T-helper 2 cell treated with Interferon-gamma antibody and Interleukin-4, amounts not matched to agents 5 μg/mL and 100 μg/mL, for 36 hours (primary cell): Measurements from ENCODE around the gene SRRM4.

Experiments
- DNase-seq: peaks from one replicate; pipeline ENCODE4 v3.0.0; 2021; ENCODE audit warnings: low spot score
- H3K27ac Mint-ChIP-seq: one replicate; pipeline ENCODE4 v1.8.0; 2021; ENCODE audit warnings: mild to moderate bottlenecking, mixed read lengths
- H3K27me3 Mint-ChIP-seq: one replicate; pipeline ENCODE4 v1.8.0; 2021; ENCODE audit warnings: low read depth, mixed read lengths
- H3K36me3 Mint-ChIP-seq: one replicate; pipeline ENCODE4 v1.8.0; 2021; ENCODE audit warnings: low read depth, mixed read lengths
- H3K4me1 Mint-ChIP-seq: one replicate; pipeline ENCODE4 v1.8.0; 2021; ENCODE audit warnings: low read depth, mixed read lengths
- H3K4me3 Mint-ChIP-seq: one replicate; pipeline ENCODE4 v1.8.0; 2022; ENCODE audit warnings: mild to moderate bottlenecking, moderate library complexity, mixed read lengths
- H3K9me3 Mint-ChIP-seq: one replicate; pipeline ENCODE4 v1.8.0; 2021; ENCODE audit warnings: mixed read lengths

Gene SRRM4

GRCh38 chr12:119180380-119181040 lies 199.2 kb downstream of the SRRM4 start:
- H3K9me3 Mint-ChIP-seq: no peaks in the 10 kb centered on the region
- DNase-seq: no peak
- no peak overlapping the region for H3K27ac Mint-ChIP-seq
- peaks cover 3% of the 10 kb centered on the region for H3K27me3 Mint-ChIP-seq
- no peaks in the 10 kb centered on the region for H3K4me1 Mint-ChIP-seq
- H3K4me3 Mint-ChIP-seq: no peak overlapping the region
- no peaks in the 10 kb centered on the region for H3K36me3 Mint-ChIP-seq

- no peak overlapping the region for H3K4me3 Mint-ChIP-seq
- DNase-seq: no peak
- no peaks in the 10 kb centered on the region for H3K36me3 Mint-ChIP-seq
- H3K27ac Mint-ChIP-seq: no peak overlapping the region
- H3K4me1 Mint-ChIP-seq: no peaks in the 10 kb centered on the region
- H3K9me3 Mint-ChIP-seq: no peaks in the 10 kb centered on the region
- peaks cover 3% of the 10 kb centered on the region for H3K27me3 Mint-ChIP-seq
Observed at GRCh38 chr12:119181202-119181601, 199.9 kb downstream of the SRRM4 start.

- DNase-seq: no peak
- Mint-ChIP-seq H3K27me3 (peaks cover 3% of the 10 kb centered on the region), H3K9me3 (no peaks in the 10 kb centered on the region), H3K27ac (no peak overlapping the region), H3K36me3 (no peaks in the 10 kb centered on the region), H3K4me1 (no peaks in the 10 kb centered on the region), H3K4me3 (no peak overlapping the region)
Observed at GRCh38 chr12:119181944-119182343, 200.6 kb downstream of the SRRM4 start.

GRCh38 chr12:119182701-119183493 lies 201.6 kb downstream of the SRRM4 start:
- no peak overlapping the region for H3K4me3 Mint-ChIP-seq
- no peaks in the 10 kb centered on the region for H3K4me1 Mint-ChIP-seq
- peaks cover 3% of the 10 kb centered on the region for H3K27me3 Mint-ChIP-seq
- no peak for DNase-seq
- no peak overlapping the region for H3K27ac Mint-ChIP-seq
- no peaks in the 10 kb centered on the region for H3K36me3 Mint-ChIP-seq
- H3K9me3 Mint-ChIP-seq: no peaks in the 10 kb centered on the region

- no peak overlapping the region for H3K4me3 Mint-ChIP-seq
- no peaks in the 10 kb centered on the region for H3K4me1 Mint-ChIP-seq
- DNase-seq: no peak
- no peak overlapping the region for H3K27ac Mint-ChIP-seq
- no peaks in the 10 kb centered on the region for H3K9me3 Mint-ChIP-seq
- no peaks in the 10 kb centered on the region for H3K36me3 Mint-ChIP-seq
- no peaks in the 10 kb centered on the region for H3K27me3 Mint-ChIP-seq
Observed at GRCh38 chr12:119183942-119184695, 202.8 kb downstream of the SRRM4 start.

GRCh38 chr12:119195256-119195655 lies 213.9 kb downstream of the SRRM4 start:
- no peak for DNase-seq
- Mint-ChIP-seq H3K36me3 (no peaks in the 10 kb centered on the region), H3K27me3 (no peaks in the 10 kb centered on the region), H3K4me1 (no peaks in the 10 kb centered on the region), H3K4me3 (no peak overlapping the region), H3K9me3 (no peaks in the 10 kb centered on the region), H3K27ac (no peak overlapping the region)

GRCh38 chr12:119198440-119198839 lies 217.1 kb downstream of the SRRM4 start:
- DNase-seq: no peak
- Mint-ChIP-seq H3K36me3 (no peaks in the 10 kb centered on the region), H3K9me3 (no peaks in the 10 kb centered on the region), H3K4me1 (no peaks in the 10 kb centered on the region), H3K27me3 (no peaks in the 10 kb centered on the region), H3K4me3 (no peak overlapping the region), H3K27ac (no peak overlapping the region)

- no peak overlapping the region for H3K4me3 Mint-ChIP-seq
- H3K27ac Mint-ChIP-seq: no peak overlapping the region
- H3K4me1 Mint-ChIP-seq: no peaks in the 10 kb centered on the region
- no peaks in the 10 kb centered on the region for H3K27me3 Mint-ChIP-seq
- no peaks in the 10 kb centered on the region for H3K36me3 Mint-ChIP-seq
- DNase-seq: no peak
- H3K9me3 Mint-ChIP-seq: no peaks in the 10 kb centered on the region
Observed at GRCh38 chr12:119200601-119201000, 219.3 kb downstream of the SRRM4 start.

- Mint-ChIP-seq H3K36me3 (no peaks in the 10 kb centered on the region), H3K4me1 (no peaks in the 10 kb centered on the region), H3K27ac (no peak overlapping the region), H3K9me3 (no peaks in the 10 kb centered on the region), H3K27me3 (no peaks in the 10 kb centered on the region), H3K4me3 (no peak overlapping the region)
- no peak for DNase-seq
Observed at GRCh38 chr12:119201789-119202543, 220.6 kb downstream of the SRRM4 start.

- Mint-ChIP-seq H3K36me3 (no peaks in the 10 kb centered on the region), H3K27me3 (no peaks in the 10 kb centered on the region), H3K4me1 (no peaks in the 10 kb centered on the region), H3K4me3 (no peak overlapping the region), H3K9me3 (no peaks in the 10 kb centered on the region), H3K27ac (no peak overlapping the region)
- no peak for DNase-seq
Observed at GRCh38 chr12:119202544-119202943, 221.2 kb downstream of the SRRM4 start.

- H3K27ac Mint-ChIP-seq: no peak overlapping the region
- no peak overlapping the region for H3K4me3 Mint-ChIP-seq
- no peaks in the 10 kb centered on the region for H3K27me3 Mint-ChIP-seq
- H3K4me1 Mint-ChIP-seq: no peaks in the 10 kb centered on the region
- no peak for DNase-seq
- no peaks in the 10 kb centered on the region for H3K9me3 Mint-ChIP-seq
- H3K36me3 Mint-ChIP-seq: no peaks in the 10 kb centered on the region
Observed at GRCh38 chr12:119204131-119204530, 222.8 kb downstream of the SRRM4 start.

- no peaks in the 10 kb centered on the region for H3K36me3 Mint-ChIP-seq
- no peaks in the 10 kb centered on the region for H3K9me3 Mint-ChIP-seq
- no peaks in the 10 kb centered on the region for H3K4me1 Mint-ChIP-seq
- H3K27me3 Mint-ChIP-seq: no peaks in the 10 kb centered on the region
- H3K27ac Mint-ChIP-seq: no peak overlapping the region
- no peak for DNase-seq
- no peak overlapping the region for H3K4me3 Mint-ChIP-seq
Observed at GRCh38 chr12:119204671-119205285, 223.4 kb downstream of the SRRM4 start.

GRCh38 chr12:119206348-119207062 lies 225.2 kb downstream of the SRRM4 start:
- no peaks in the 10 kb centered on the region for H3K4me1 Mint-ChIP-seq
- H3K36me3 Mint-ChIP-seq: no peaks in the 10 kb centered on the region
- H3K4me3 Mint-ChIP-seq: no peak overlapping the region
- H3K27ac Mint-ChIP-seq: no peak overlapping the region
- H3K9me3 Mint-ChIP-seq: no peaks in the 10 kb centered on the region
- no peaks in the 10 kb centered on the region for H3K27me3 Mint-ChIP-seq
- no peak for DNase-seq
